DOHH2 (cell line): ENCODE measurements around the gene CLDN1.
A peak's percentile ranks its signal among the peaks of the same experiment; 100 is the strongest.

Experiments
- EZH2phosphoT487 ChIP-seq: fragments of 200-600 bp; sonication (generic); IDR thresholded peaks from 2 replicates; pipeline ENCODE4 v1.6.1; 2017; ENCODE audit warnings: borderline replicate concordance, mild to moderate bottlenecking, antibody characterized with exemption, low read length, moderate library complexity, mixed read lengths
- TF ChIP-seq, protein P1 (sequence below): fragments of 200-600 bp; sonication (generic); IDR thresholded peaks from one replicate; pipeline ENCODE4 v1.5.1; 2014; ENCODE audit warnings: antibody characterized with exemption, mild to moderate bottlenecking, low read depth, low read length; ENCODE audit not compliant: poor library complexity, severe bottlenecking

DNA sequence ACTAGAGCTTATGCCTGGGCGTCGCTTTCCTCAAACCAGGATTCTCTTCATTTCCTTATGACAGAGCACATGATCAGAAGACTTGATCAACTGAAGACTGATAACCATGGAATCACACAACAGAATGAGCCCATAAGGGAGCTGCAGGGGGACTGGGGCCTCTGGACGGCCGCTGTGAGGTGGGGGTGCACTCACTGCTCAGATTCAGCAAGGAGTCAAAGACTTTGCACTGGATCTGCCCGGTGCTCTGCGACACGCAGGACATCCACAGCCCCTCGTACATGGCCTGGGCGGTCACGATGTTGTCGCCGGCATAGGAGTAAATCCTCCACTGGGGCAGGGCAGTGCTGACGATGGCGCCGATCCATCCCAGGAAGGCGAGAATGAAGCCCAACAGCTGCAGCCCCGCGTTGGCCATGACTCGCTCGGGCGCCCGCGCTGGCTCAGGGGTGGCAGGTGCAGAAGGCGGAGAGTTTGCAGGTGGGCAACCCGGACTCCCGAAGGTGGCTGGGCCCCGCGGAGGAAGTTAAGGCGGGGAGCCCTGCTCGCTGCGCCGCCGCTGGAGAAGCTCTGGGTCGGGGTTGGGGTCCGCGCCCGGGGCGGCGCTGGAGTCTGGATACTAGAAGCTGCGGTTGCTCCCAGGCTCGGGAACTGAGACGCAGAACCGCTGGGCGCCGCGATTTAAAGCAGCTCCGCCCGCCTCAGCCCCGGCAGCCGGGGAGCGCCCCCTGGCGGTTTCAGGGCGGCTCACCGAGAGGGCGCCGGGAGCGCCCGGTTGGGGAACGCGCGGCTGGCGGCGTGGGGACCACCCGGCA, at the start of gene CLDN1:
- TF ChIP-seq, protein P1, sequence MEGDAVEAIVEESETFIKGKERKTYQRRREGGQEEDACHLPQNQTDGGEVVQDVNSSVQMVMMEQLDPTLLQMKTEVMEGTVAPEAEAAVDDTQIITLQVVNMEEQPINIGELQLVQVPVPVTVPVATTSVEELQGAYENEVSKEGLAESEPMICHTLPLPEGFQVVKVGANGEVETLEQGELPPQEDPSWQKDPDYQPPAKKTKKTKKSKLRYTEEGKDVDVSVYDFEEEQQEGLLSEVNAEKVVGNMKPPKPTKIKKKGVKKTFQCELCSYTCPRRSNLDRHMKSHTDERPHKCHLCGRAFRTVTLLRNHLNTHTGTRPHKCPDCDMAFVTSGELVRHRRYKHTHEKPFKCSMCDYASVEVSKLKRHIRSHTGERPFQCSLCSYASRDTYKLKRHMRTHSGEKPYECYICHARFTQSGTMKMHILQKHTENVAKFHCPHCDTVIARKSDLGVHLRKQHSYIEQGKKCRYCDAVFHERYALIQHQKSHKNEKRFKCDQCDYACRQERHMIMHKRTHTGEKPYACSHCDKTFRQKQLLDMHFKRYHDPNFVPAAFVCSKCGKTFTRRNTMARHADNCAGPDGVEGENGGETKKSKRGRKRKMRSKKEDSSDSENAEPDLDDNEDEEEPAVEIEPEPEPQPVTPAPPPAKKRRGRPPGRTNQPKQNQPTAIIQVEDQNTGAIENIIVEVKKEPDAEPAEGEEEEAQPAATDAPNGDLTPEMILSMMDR = peak; percentile 53
- TF ChIP-seq EZH2phosphoT487 = no peak
